ENCODE data around the gene SPINK2. TPM values are rescaled to one million over a fixed set of nuclear protein-coding genes. Genes with fewer than 3 reads are reported as not detected.

The SPINK2 gene
- total and polyA plus RNA-seq, 2 donors (not counting 1 experiment from before 2014, with no cell fraction given), result not detected

- peak; percentile 14 to 92 for DNase-seq (ENCODE audit: low read depth in 2 of 2)
- H3K9me3 ChIP-seq (ENCODE audit: control insufficient read depth, insufficient read depth, low read depth, low read length), result no peaks in the 10 kb centered on the region
- H3K4me1 ChIP-seq (ENCODE audit: control insufficient read depth, extremely low read depth, insufficient read depth, low read length), result no peaks in the 10 kb centered on the region
- TF ChIP-seq EZH2 (IDR thresholded peaks at IDR 0.05; ENCODE audit: low read length, missing control alignments) (no peak), CTCF (conservative IDR thresholded peaks at IDR 0.05 in 1 of 2, IDR thresholded peaks at IDR 0.05 in 1 of 2; ENCODE audit: low read depth in 1 of 2, low read length in 2 of 2) (no peak)
- no peaks in the 10 kb centered on the region for H3K36me3 ChIP-seq (ENCODE audit: control insufficient read depth, insufficient read depth, low read length)
- no peak overlapping the region for H2AFZ ChIP-seq (ENCODE audit: low read length)
- H3K27me3 ChIP-seq (ENCODE audit: control insufficient read depth, insufficient read depth, low read length), result no peaks in the 10 kb centered on the region
- no peaks in the 10 kb centered on the region for H3K79me2 ChIP-seq (ENCODE audit: control insufficient read depth, insufficient read depth, low read length)
- H3K4me3 ChIP-seq (replicated peaks in 1 of 4; ENCODE audit: control extremely low read depth in 1 of 4, insufficient read depth in 1 of 4, low read depth in 3 of 4, low read length in 4 of 4), result no peak overlapping the region
- H4K20me1 ChIP-seq (ENCODE audit: control insufficient read depth, extremely low read depth, insufficient read depth, low read length), result no peaks in the 10 kb centered on the region
- no peak overlapping the region for H3K9ac ChIP-seq (ENCODE audit: insufficient read depth, low read length)
- no peak overlapping the region for H3K27ac ChIP-seq (ENCODE audit: insufficient read depth, low read length)
- H3K4me2 ChIP-seq (ENCODE audit: extremely low read depth, insufficient read depth, low read length), result no peak overlapping the region
These were observed 7.5 kb upstream of the SPINK2 start for GRCh38 chr4:56828784-56829535.

- H3K4me2 ChIP-seq (ENCODE audit: extremely low read depth, insufficient read depth, low read length), result no peak overlapping the region
- H3K9ac ChIP-seq (ENCODE audit: insufficient read depth, low read length), result no peak overlapping the region
- H3K27me3 ChIP-seq (ENCODE audit: control insufficient read depth, insufficient read depth, low read length), result peaks cover 21% of the 10 kb centered on the region
- H3K36me3 ChIP-seq (ENCODE audit: control insufficient read depth, insufficient read depth, low read length), result no peaks in the 10 kb centered on the region
- no peak overlapping the region for H3K4me3 ChIP-seq (replicated peaks in 1 of 4; ENCODE audit: control extremely low read depth in 1 of 4, insufficient read depth in 1 of 4, low read depth in 3 of 4, low read length in 4 of 4)
- no peak overlapping the region for H3K27ac ChIP-seq (ENCODE audit: insufficient read depth, low read length)
- no peak for DNase-seq (ENCODE audit: low read depth in 2 of 2)
- H3K79me2 ChIP-seq (ENCODE audit: control insufficient read depth, insufficient read depth, low read length), result no peaks in the 10 kb centered on the region
- H3K4me1 ChIP-seq (ENCODE audit: control insufficient read depth, extremely low read depth, insufficient read depth, low read length), result no peaks in the 10 kb centered on the region
- TF ChIP-seq EZH2 (IDR thresholded peaks at IDR 0.05; ENCODE audit: low read length, missing control alignments), result no peak
- no peak for TF ChIP-seq CTCF (conservative IDR thresholded peaks at IDR 0.05 in 1 of 2, IDR thresholded peaks at IDR 0.05 in 1 of 2; ENCODE audit: low read depth in 1 of 2, low read length in 2 of 2)
- H4K20me1 ChIP-seq (ENCODE audit: control insufficient read depth, extremely low read depth, insufficient read depth, low read length), result no peaks in the 10 kb centered on the region
- H2AFZ ChIP-seq (ENCODE audit: low read length), result no peak overlapping the region
- H3K9me3 ChIP-seq (ENCODE audit: control insufficient read depth, insufficient read depth, low read depth, low read length), result no peaks in the 10 kb centered on the region
These were observed 2.6 kb upstream of the SPINK2 start for GRCh38 chr4:56823933-56824600.

- no peak for TF ChIP-seq CTCF (conservative IDR thresholded peaks at IDR 0.05 in 1 of 2, IDR thresholded peaks at IDR 0.05 in 1 of 2; ENCODE audit: low read depth in 1 of 2, low read length in 2 of 2)
- no peak for TF ChIP-seq EZH2 (IDR thresholded peaks at IDR 0.05; ENCODE audit: low read length, missing control alignments)
- H3K79me2 ChIP-seq (ENCODE audit: control insufficient read depth, insufficient read depth, low read length), result no peaks in the 10 kb centered on the region
- H3K27ac ChIP-seq (ENCODE audit: insufficient read depth, low read length), result no peak overlapping the region
- H3K4me2 ChIP-seq (ENCODE audit: extremely low read depth, insufficient read depth, low read length), result no peak overlapping the region
- no peak overlapping the region for H2AFZ ChIP-seq (ENCODE audit: low read length)
- no peaks in the 10 kb centered on the region for H3K4me1 ChIP-seq (ENCODE audit: control insufficient read depth, extremely low read depth, insufficient read depth, low read length)
- H3K36me3 ChIP-seq (ENCODE audit: control insufficient read depth, insufficient read depth, low read length), result no peaks in the 10 kb centered on the region
- H4K20me1 ChIP-seq (ENCODE audit: control insufficient read depth, extremely low read depth, insufficient read depth, low read length), result no peaks in the 10 kb centered on the region
- H3K27me3 ChIP-seq (ENCODE audit: control insufficient read depth, insufficient read depth, low read length), result peaks cover 21% of the 10 kb centered on the region
- no peak overlapping the region for H3K9ac ChIP-seq (ENCODE audit: insufficient read depth, low read length)
- H3K9me3 ChIP-seq (ENCODE audit: control insufficient read depth, insufficient read depth, low read depth, low read length), result no peaks in the 10 kb centered on the region
- H3K4me3 ChIP-seq (replicated peaks in 1 of 4; ENCODE audit: control extremely low read depth in 1 of 4, insufficient read depth in 1 of 4, low read depth in 3 of 4, low read length in 4 of 4), result no peak overlapping the region
- no peak for DNase-seq (ENCODE audit: low read depth in 2 of 2)
These were observed 2.7 kb downstream of the SPINK2 start for GRCh38 chr4:56818797-56819196.
